Stomach (tissue), 9 donors: ENCODE results near the gene HOXB8. TPM values are rescaled to one million over a fixed set of nuclear protein-coding genes. Genes with fewer than 3 reads are reported as not detected.

ENCODE experiments used
- DNase-seq, 2 donors: peaks; one replicate each; pipeline versions ENCODE4 v3.0.0 to v3.0.0-alpha.2; 2013 to 2019
- H3K27ac ChIP-seq, 5 donors: fragments of 200-600 bp in 4 of 5; sonication (generic) in 4 of 5; one replicate each; pipeline ENCODE4 v1.5.1; 2013 to 2019; ENCODE audit warnings: mild to moderate bottlenecking in 1 of 5, moderate library complexity in 1 of 5
- H3K27me3 ChIP-seq, 3 donors: fragments of 200-600 bp; sonication (generic); one replicate each; pipeline ENCODE4 v1.5.1; 2017 to 2019; ENCODE audit warnings: mixed run types in 1 of 3
- H3K36me3 ChIP-seq, 4 donors: fragments of 200-600 bp; sonication (generic); 1 replicate in 3 of 4; 2 replicates in 1 of 4; pipeline ENCODE4 v1.5.1; 2016 to 2019
- H3K4me1 ChIP-seq, 4 donors: fragments of 200-600 bp; sonication (generic); one replicate each; pipeline ENCODE4 v1.5.1; 2016 to 2019
- H3K4me3 ChIP-seq, 4 donors: fragments of 200-600 bp; sonication (generic) in 3 of 4; one replicate each; pipeline ENCODE4 v1.5.1; 2016 to 2019; ENCODE audit warnings: mild to moderate bottlenecking in 1 of 4
- H3K9me3 ChIP-seq, 4 donors: fragments of 200-600 bp; sonication (generic); one replicate each; pipeline ENCODE4 v1.5.1; 2016 to 2019
- CTCF ChIP-seq, 7 experiments: fragments of 450-650 bp in 4 of 7; fragments of 200-600 bp in 3 of 7; sonication (generic) in 3 of 7; IDR thresholded peaks; one replicate each; pipeline ENCODE4 v1.5.1; 2016 to 2019; ENCODE audit warnings: antibody characterized with exemption in 7 of 7, control low read depth in 2 of 7, mild to moderate bottlenecking in 1 of 7
- EP300 ChIP-seq: sonication (generic); formaldehyde crosslinking; IDR thresholded peaks from one replicate; pipeline ENCODE4 v1.6.1; 2017; ENCODE audit warnings: antibody characterized with exemption
- POLR2A ChIP-seq, 4 donors: fragments of 450-650 bp; IDR thresholded peaks; one replicate each; pipeline ENCODE4 v1.6.1; 2016; ENCODE audit warnings: antibody characterized with exemption in 4 of 4, control low read depth in 2 of 4, mild to moderate bottlenecking in 1 of 4, moderate library complexity in 1 of 4
- POLR2AphosphoS5 ChIP-seq, 3 donors: sonication (generic); formaldehyde crosslinking; IDR thresholded peaks; one replicate each; pipeline ENCODE4 v1.6.1; 2016; ENCODE audit warnings: antibody characterized with exemption in 3 of 3
- WGBS, 5 donors: extraction: QIAGEN DNeasy Blood & Tissue Kit in 3 of 5; methylation state at CpG; one replicate each; pipeline versions ENCODE4 v1.1.5 to v1.1.7; 2013 to 2018; 5-methylcytosine and 5-hydroxymethylcytosine counted together
- intact Hi-C: fragments of 100-400 bp; cut with DNase I; formaldehyde crosslinking; loops from one replicate; pipeline ENCODE4 v1.15.1; 2023; ENCODE audit warnings: low total_unique reads
- polyA plus RNA-seq, 3 donors: library from polyadenylated mRNA; stranded (reverse); fragments of 200-250 nt; gene quantifications; one replicate each; pipeline ENCODE4 v1.2.3, GENCODE V29; 2013
- total RNA-seq, 5 donors: library from RNA; depleted of rRNA; stranded (reverse); fragments of >200 nt; gene quantifications; one replicate each; pipeline versions ENCODE4 v1.1.0 to v1.2.3, GENCODE V29; 2014 to 2016
- donor health status: healthy with polysubstance abuse.
- donor health status: Bipolar disorder and iron deficiency.
- donor health status: healthy.

The HOXB8 gene
- total and polyA plus RNA-seq, 8 donors = 0.46 to 13.0 (median 1.3) TPM; not detected in 1

DNA sequence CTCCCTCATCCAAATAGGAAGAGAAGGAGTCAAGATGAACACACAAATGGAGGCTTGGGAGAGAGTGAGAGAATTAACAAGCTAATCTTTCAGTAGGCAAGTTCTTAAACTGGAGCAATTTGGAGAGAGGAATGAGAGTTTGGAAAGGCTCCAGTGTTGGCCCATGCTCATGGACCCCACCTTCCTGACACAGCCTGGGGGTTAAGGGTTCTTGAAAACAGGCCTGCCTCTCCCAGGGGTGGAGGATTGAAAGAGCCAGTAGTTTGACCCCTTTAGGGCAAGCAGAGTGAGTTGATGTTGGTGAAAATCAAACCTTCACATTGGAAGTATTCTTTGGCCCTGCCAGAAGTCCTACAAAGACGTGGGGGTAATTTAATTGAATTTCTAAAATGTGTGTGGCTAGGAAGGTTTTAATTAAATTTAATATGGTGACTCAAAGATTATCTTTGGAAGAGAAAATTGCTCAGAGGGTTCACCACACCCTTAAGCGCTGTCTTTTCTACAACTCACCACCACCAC is 30.8 kb downstream of the HOXB8 start:
- Histone ChIP-seq H3K36me3 (no peaks in the 10 kb centered on the region), H3K27me3 (peaks cover 0 to 100% (median 80%) of the 10 kb centered on the region in 3 donors), H3K4me3 (peak overlapping the region in 3 of 4 donors; percentile 50 to 56 (median 52)), H3K4me1 (peaks cover 18 to 77% (median 47%) of the 10 kb centered on the region in 4 donors), H3K9me3 (no peaks in the 10 kb centered on the region), H3K27ac (peak overlapping the region; percentile 81 to 95 (median 93))
- intact Hi-C loops = no loop called here
- WGBS, 5 donors = 21 to 45% (median 29%) methylated on average over 2 of the region's 2 CpGs
- TF ChIP-seq CTCF (IDR thresholded peaks at IDR 0.05) = no peak
- no peak for TF ChIP-seq POLR2AphosphoS5 (IDR thresholded peaks at IDR 0.05)
- TF ChIP-seq POLR2A (IDR thresholded peaks at IDR 0.05) = no peak
- TF ChIP-seq EP300 = no peak
- DNase-seq = no peak

- DNase-seq = no peak
- Histone ChIP-seq H3K36me3 (no peaks in the 10 kb centered on the region), H3K27me3 (peaks cover 0 to 100% (median 82%) of the 10 kb centered on the region in 3 donors), H3K9me3 (no peaks in the 10 kb centered on the region), H3K27ac (peak overlapping the region in 4 of 5 donors; percentile 91 to 95 (median 93)), H3K4me1 (peaks cover 18 to 80% (median 49%) of the 10 kb centered on the region in 4 donors), H3K4me3 (no peak overlapping the region)
- TF ChIP-seq POLR2A (IDR thresholded peaks at IDR 0.05) = no peak
- no peak for TF ChIP-seq EP300
- TF ChIP-seq CTCF (IDR thresholded peaks at IDR 0.05) = no peak
- no peak for TF ChIP-seq POLR2AphosphoS5 (IDR thresholded peaks at IDR 0.05)
- WGBS, 5 donors = 43 to 56% (median 51%) methylated on average over 3 of the region's 3 CpGs
- intact Hi-C loops = no loop called here
These were observed 31.3 kb downstream of the HOXB8 start for GRCh38 chr17:48583708-48584222.

DNA sequence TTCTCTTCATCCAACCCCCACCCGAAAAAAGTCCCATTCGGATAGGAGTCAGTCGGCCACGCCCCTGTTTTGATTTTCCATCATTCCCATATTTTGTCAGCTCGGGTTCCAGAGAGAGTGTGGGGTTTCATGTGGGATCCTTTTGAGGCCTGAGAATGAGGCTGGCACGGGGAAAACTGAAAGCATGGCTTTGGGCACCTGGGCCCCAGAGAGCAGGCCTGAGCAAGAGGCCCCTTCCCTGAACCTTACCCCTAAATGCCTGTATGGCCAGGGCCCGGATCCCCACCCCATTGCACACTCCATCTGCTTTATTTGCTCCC is 32.4 kb downstream of the HOXB8 start:
- Histone ChIP-seq H3K27ac (peak overlapping the region; percentile 47 to 95 (median 93)), H3K4me3 (peak overlapping the region; percentile 57 to 61 (median 58)), H3K9me3 (no peaks in the 10 kb centered on the region), H3K4me1 (peaks cover 17 to 75% (median 46%) of the 10 kb centered on the region in 4 donors), H3K36me3 (no peaks in the 10 kb centered on the region), H3K27me3 (peaks cover 0 to 100% (median 86%) of the 10 kb centered on the region in 3 donors)
- DNase-seq = no peak
- 25 to 35% (median 30%) methylated on average over 7 of the region's 7 CpGs for WGBS, 5 donors
- intact Hi-C loops = no loop called here
- TF ChIP-seq CTCF (IDR thresholded peaks at IDR 0.05) = no peak
- TF ChIP-seq POLR2AphosphoS5 (IDR thresholded peaks at IDR 0.05) = no peak
- no peak for TF ChIP-seq EP300
- TF ChIP-seq POLR2A (IDR thresholded peaks at IDR 0.05) = no peak

GRCh38 chr17:48579760-48580554 is 35.1 kb downstream of the HOXB8 start:
- H3K4me1 ChIP-seq = peaks cover 14 to 74% (median 49%) of the 10 kb centered on the region in 4 donors
- H3K27me3 ChIP-seq = peaks cover 0 to 100% (median 89%) of the 10 kb centered on the region in 3 donors
- H3K4me3 ChIP-seq = peak overlapping the region; percentile 57 to 61 (median 58)
- no peaks in the 10 kb centered on the region for H3K9me3 ChIP-seq
- peak in 1 of 2 donors; percentile 82 for DNase-seq
- H3K27ac ChIP-seq = peak overlapping the region; percentile 81 to 95 (median 93)
- H3K36me3 ChIP-seq = no peaks in the 10 kb centered on the region
- intact Hi-C loops = no loop called here
- TF ChIP-seq CTCF (IDR thresholded peaks at IDR 0.05) = no peak
- TF ChIP-seq POLR2AphosphoS5 (IDR thresholded peaks at IDR 0.05) = peak in 2 of 3 donors; percentile 35 to 52
- WGBS, 5 donors = 20 to 23% (median 23%) methylated on average over 26 of the region's 26 CpGs
